ENCODE data around the gene SBNO1.

- TF ChIP-seq CTCF (IDR thresholded peaks at IDR 0.05 in 2 of 3, conservative IDR thresholded peaks at IDR 0.05 in 1 of 3; ENCODE audit: borderline replicate concordance in 1 of 3, insufficient read depth in 1 of 3, low read depth in 2 of 3, low read length in 2 of 3): no peak
- no peak for TF ChIP-seq EZH2 (IDR thresholded peaks at IDR 0.05)
These were observed 86.5 kb downstream of the SBNO1 start for GRCh38 chr12:123278101-123278627.

Measured in HCT116 (cell line).